ENCODE data around the gene VAMP2. TPM values are rescaled to one million over a fixed set of nuclear protein-coding genes. Genes with fewer than 3 reads are reported as not detected.
A peak's percentile ranks its signal among the peaks of the same experiment; 100 is the strongest.

VAMP2 gene
- total RNA-seq = 10 to 100 TPM; 33.3 to 35.8 TPM

GRCh38 chr17:8162233-8162996 lies at the start of gene VAMP2:
Gene VAMP2, minus strand, starts transcription at chr17:8162948. Its CDS starts 69 bp downstream, at chr17:8162879.
- Mint-ChIP-seq H3K27ac (peak within 1 kb of the TSS; percentile 97), H3K27me3 (ENCODE audit: low read depth) (no peaks in the 10 kb centered on the region), H3K36me3 (ENCODE audit: low read depth) (peaks cover 14% of the 10 kb centered on the region), H3K9me3 (no peaks in the 10 kb centered on the region), H3K4me1 (ENCODE audit: low read depth) (peaks cover 60% of the 10 kb centered on the region), H3K4me3 (peak within 1 kb of the TSS; percentile 82)
- intact Hi-C loops (cut with micrococcal nuclease) = no loop called here
- CTCF ChIA-PET = no interaction called here
- peak; percentile 84 for DNase-seq

- Mint-ChIP-seq H3K27me3 (ENCODE audit: low read depth) (no peaks in the 10 kb centered on the region), H3K9me3 (no peaks in the 10 kb centered on the region), H3K4me1 (ENCODE audit: low read depth) (peaks cover 16% of the 10 kb centered on the region), H3K4me3 (peak overlapping the region; percentile 99), H3K27ac (peak overlapping the region; percentile 94), H3K36me3 (ENCODE audit: low read depth) (peaks cover 40% of the 10 kb centered on the region)
- CTCF ChIA-PET = interaction anchor here (1.0 to 1.8 kb wide), 3 partner anchors 10 to 23 kb away, joined by 3 to 7 read pairs (median 5); no protein-coding TSS in a partner anchor
- intact Hi-C loops (cut with micrococcal nuclease) = loop anchor here (1.0 kb wide), 3 partner anchors 11 to 19 kb away; no protein-coding TSS in a partner anchor
- no peak for DNase-seq
Observed at GRCh38 chr17:8210761-8211458, 48.2 kb upstream of the VAMP2 start.

GRCh38 chr17:8209907-8210760 lies 47.4 kb upstream of the VAMP2 start, which contains the start of gene AURKB:
Gene AURKB, minus strand, starts transcription at chr17:8210575. Its CDS starts 351 bp downstream, at chr17:8210224.
- Mint-ChIP-seq H3K36me3 (ENCODE audit: low read depth) (peaks cover 45% of the 10 kb centered on the region), H3K4me3 (peak within 1 kb of the TSS; percentile 99), H3K4me1 (ENCODE audit: low read depth) (peaks cover 16% of the 10 kb centered on the region), H3K27me3 (ENCODE audit: low read depth) (no peaks in the 10 kb centered on the region), H3K9me3 (no peaks in the 10 kb centered on the region), H3K27ac (peak within 1 kb of the TSS; percentile 94)
- CTCF ChIA-PET = interaction anchor here (0.6 to 1.8 kb wide), 5 partner anchors 11 to 91 kb away, joined by 3 to 7 read pairs (median 3); no protein-coding TSS in a partner anchor
- intact Hi-C loops (cut with micrococcal nuclease) = loop anchor here (1.0 kb wide), 3 partner anchors 10 to 18 kb away; no protein-coding TSS in a partner anchor
- DNase-seq = peak; percentile 98

- Mint-ChIP-seq H3K36me3 (ENCODE audit: low read depth) (peaks cover 67% of the 10 kb centered on the region), H3K27me3 (ENCODE audit: low read depth) (no peaks in the 10 kb centered on the region), H3K9me3 (no peaks in the 10 kb centered on the region), H3K4me1 (ENCODE audit: low read depth) (peaks cover 16% of the 10 kb centered on the region), H3K4me3 (no peak overlapping the region), H3K27ac (no peak overlapping the region)
- CTCF ChIA-PET = interaction anchor here (0.7 kb wide), 1 partner anchor 345 kb away, joined by 4 read pairs; no protein-coding TSS in a partner anchor
- no peak for DNase-seq
- intact Hi-C loops (cut with micrococcal nuclease) = no loop called here
Observed at GRCh38 chr17:8206536-8206935, 43.8 kb upstream of the VAMP2 start.

- intact Hi-C loops (cut with micrococcal nuclease) = no loop called here
- no peaks in the 10 kb centered on the region for H3K27me3 Mint-ChIP-seq (ENCODE audit: low read depth)
- no peak for DNase-seq
- no peaks in the 10 kb centered on the region for H3K9me3 Mint-ChIP-seq
- peaks cover 10% of the 10 kb centered on the region for H3K4me1 Mint-ChIP-seq (ENCODE audit: low read depth)
- H3K36me3 Mint-ChIP-seq (ENCODE audit: low read depth) = peaks cover 75% of the 10 kb centered on the region
- CTCF ChIA-PET = interaction anchor here (0.6 kb wide), 1 partner anchor 16 kb away, joined by 4 read pairs; no protein-coding TSS in a partner anchor
- no peak overlapping the region for H3K4me3 Mint-ChIP-seq
- H3K27ac Mint-ChIP-seq = no peak overlapping the region
Observed at GRCh38 chr17:8204761-8205555, 42.2 kb upstream of the VAMP2 start.

- peak; percentile 82 for DNase-seq
- Mint-ChIP-seq H3K36me3 (ENCODE audit: low read depth) (peaks cover 1% of the 10 kb centered on the region), H3K9me3 (no peaks in the 10 kb centered on the region), H3K27ac (no peak overlapping the region), H3K27me3 (ENCODE audit: low read depth) (no peaks in the 10 kb centered on the region), H3K4me3 (no peak overlapping the region), H3K4me1 (ENCODE audit: low read depth) (peaks cover 13% of the 10 kb centered on the region)
- intact Hi-C loops (cut with micrococcal nuclease) = loop anchor here (1.0 kb wide), 1 partner anchor 18 kb away; the partner anchor contains the start of gene AURKB
- CTCF ChIA-PET = interaction anchor here (0.8 to 1.7 kb wide), 7 partner anchors 11 to 132 kb away, joined by 3 to 5 read pairs (median 4); no protein-coding TSS in a partner anchor
Observed at GRCh38 chr17:8192070-8192815, 29.5 kb upstream of the VAMP2 start.

GRCh38 chr17:8190506-8190905 lies 27.8 kb upstream of the VAMP2 start:
- Mint-ChIP-seq H3K36me3 (ENCODE audit: low read depth) (no peaks in the 10 kb centered on the region), H3K27ac (peak overlapping the region; percentile 82), H3K4me3 (no peak overlapping the region), H3K9me3 (no peaks in the 10 kb centered on the region), H3K27me3 (ENCODE audit: low read depth) (no peaks in the 10 kb centered on the region), H3K4me1 (ENCODE audit: low read depth) (peaks cover 7% of the 10 kb centered on the region)
- CTCF ChIA-PET = interaction anchor here (0.9 to 2.5 kb wide), 7 partner anchors 9 to 110 kb away, joined by 3 to 6 read pairs (median 5); partner anchors contain the start of gene RANGRF
- DNase-seq = no peak
- intact Hi-C loops (cut with micrococcal nuclease) = loop anchor here (1.0 kb wide), 1 partner anchor 10 kb away; no protein-coding TSS in a partner anchor

GRCh38 chr17:8189711-8190477 lies 27.1 kb upstream of the VAMP2 start, which contains the start of gene BORCS6:
Gene BORCS6, minus strand, starts transcription at chr17:8190180. Its CDS starts 40 bp downstream, at chr17:8190140.
- no peak within 1 kb of the TSS for H3K4me3 Mint-ChIP-seq
- CTCF ChIA-PET = interaction anchor here (0.6 to 2.5 kb wide), 7 partner anchors 9 to 185 kb away, joined by 3 to 6 read pairs (median 4); partner anchors contain the start of gene RANGRF
- peaks cover 7% of the 10 kb centered on the region for H3K4me1 Mint-ChIP-seq (ENCODE audit: low read depth)
- peak within 1 kb of the TSS; percentile 82 for H3K27ac Mint-ChIP-seq
- no peaks in the 10 kb centered on the region for H3K36me3 Mint-ChIP-seq (ENCODE audit: low read depth)
- no peaks in the 10 kb centered on the region for H3K9me3 Mint-ChIP-seq
- peak; percentile 98 for DNase-seq
- H3K27me3 Mint-ChIP-seq (ENCODE audit: low read depth) = no peaks in the 10 kb centered on the region
- intact Hi-C loops (cut with micrococcal nuclease) = loop anchor here (1.0 to 5.0 kb wide), 2 partner anchors 10 to 303 kb away; partner anchors contain the start of gene CHD3

- H3K27ac Mint-ChIP-seq = peak overlapping the region; percentile 82
- no peak overlapping the region for H3K4me3 Mint-ChIP-seq
- CTCF ChIA-PET = interaction anchor here (0.9 to 2.5 kb wide), 7 partner anchors 19 to 69 kb away, joined by 3 to 14 read pairs (median 6); partner anchors contain the start of genes AURKB and CTC1
- intact Hi-C loops (cut with micrococcal nuclease) = loop anchor here (5.0 kb wide), 1 partner anchor 302 kb away; the partner anchor contains the start of gene CHD3
- H3K36me3 Mint-ChIP-seq (ENCODE audit: low read depth) = no peaks in the 10 kb centered on the region
- H3K9me3 Mint-ChIP-seq = no peaks in the 10 kb centered on the region
- DNase-seq = peak; percentile 35
- peaks cover 7% of the 10 kb centered on the region for H3K4me1 Mint-ChIP-seq (ENCODE audit: low read depth)
- H3K27me3 Mint-ChIP-seq (ENCODE audit: low read depth) = no peaks in the 10 kb centered on the region
Observed at GRCh38 chr17:8189041-8189710, 26.4 kb upstream of the VAMP2 start.
